HG02610 (cell line): ENCODE results near the gene LUZP1.

ENCODE experiments used
- ATAC-seq: cut with Tn5 transposase; IDR thresholded peaks from one replicate; pipeline ENCODE4 v1.9.1; 2021; ENCODE audit warnings: mild to moderate bottlenecking, moderate library complexity; ENCODE audit not compliant: unreplicated experiment

Gene LUZP1

GRCh38 chr1:23035823-23036452 is 132.7 kb downstream of the LUZP1 start:
- no peak for ATAC-seq
